IMR-90 (cell line): Measurements from ENCODE around the gene LUC7L. TPM values are rescaled to one million over a fixed set of nuclear protein-coding genes. Genes with fewer than 3 reads are reported as not detected.

Experiments
- ATAC-seq: fragments of 200-7000 bp; cut with Tn5 transposase; 2 replicates; pipeline ENCODE4 v1.9.1; 2020; ENCODE audit warnings: low read depth, mild to moderate bottlenecking, moderate library complexity
- BruUV-seq: library from RNA; stranded (reverse); fragments of 400-500 nt; replicated peaks from 2 replicates; lab custom pipeline; 2021; lab: Mats Ljungman, UMichigan
- CTCF ChIA-PET: fragments of 300-600 bp; formaldehyde crosslinking; extraction: SDS; loops from one replicate; lab custom pipeline; 2021; ENCODE audit warnings: antibody characterized with exemption; lab: Yijun Ruan, JAX
- POLR2A ChIA-PET: fragments of 300-600 bp; sonication (Branson Sonifier 250); formaldehyde crosslinking; loops from one replicate; lab custom pipeline; 2022; ENCODE audit warnings: antibody characterized with exemption; ENCODE audit not compliant: unreplicated experiment; lab: Charles Lee
- DNase-seq: peaks from one replicate; pipeline ENCODE4 v3.0.0; 2013
- H2AFZ ChIP-seq: replicated peaks from 2 replicates; pipeline ENCODE3; 2013; ENCODE audit warnings: low read length, mild to moderate bottlenecking; ENCODE audit not compliant: poor library complexity
- H2AK5ac ChIP-seq: 2 replicates; pipeline ENCODE4 v1.6.1; 2013; ENCODE audit warnings: low read depth, low read length, inconsistent platforms
- H2AK9ac ChIP-seq: replicated peaks from 2 replicates; pipeline ENCODE3; 2013; ENCODE audit warnings: mild to moderate bottlenecking, low read depth, low read length, moderate library complexity; ENCODE audit not compliant: poor library complexity
- H2BK120ac ChIP-seq: 2 replicates; pipeline ENCODE4 v1.6.1; 2013; ENCODE audit warnings: low read depth, low read length, inconsistent platforms
- H2BK15ac ChIP-seq: 3 replicates; pipeline ENCODE4 v1.6.1; 2013; ENCODE audit warnings: low read depth, low read length, inconsistent platforms
- H2BK20ac ChIP-seq: 2 replicates; pipeline ENCODE4 v1.6.1; 2013; ENCODE audit warnings: low read depth, mild to moderate bottlenecking, inconsistent platforms, low read length, moderate library complexity
- H2BK5ac ChIP-seq: 2 replicates; pipeline ENCODE4 v1.6.1; 2013; ENCODE audit warnings: mild to moderate bottlenecking, low read depth, low read length, inconsistent platforms; ENCODE audit not compliant: poor library complexity, severe bottlenecking
- H3K14ac ChIP-seq: replicated peaks from 2 replicates; pipeline ENCODE4 v1.6.1; 2013; ENCODE audit warnings: low read depth, low read length, inconsistent platforms
- H3K18ac ChIP-seq: 2 replicates; pipeline ENCODE4 v1.6.1; 2013; ENCODE audit warnings: low read depth, low read length, control low read depth
- H3K23ac ChIP-seq: 2 replicates; pipeline ENCODE4 v1.6.1; 2013; ENCODE audit warnings: low read depth, low read length, inconsistent platforms
- H3K27ac ChIP-seq: 2 replicates; pipeline ENCODE4 v1.5.1; 2013; ENCODE audit warnings: mild to moderate bottlenecking, control low read depth, low read length; ENCODE audit not compliant: insufficient read depth
- H3K27me3 ChIP-seq: 2 replicates; pipeline ENCODE4 v1.6.1; 2013; ENCODE audit warnings: low read length; ENCODE audit not compliant: control insufficient read depth, insufficient read depth
- H3K36me3 ChIP-seq: 2 replicates; pipeline ENCODE4 v1.6.1; 2013; ENCODE audit warnings: low read length, mixed read lengths; ENCODE audit not compliant: control insufficient read depth, insufficient read depth
- H3K4ac ChIP-seq: 2 replicates; pipeline ENCODE4 v1.6.1; 2013; ENCODE audit warnings: low read depth, low read length, inconsistent platforms
- H3K4me1 ChIP-seq: 2 replicates; pipeline ENCODE4 v1.6.1; 2013; ENCODE audit warnings: low read length, mixed read lengths; ENCODE audit not compliant: control insufficient read depth, insufficient read depth
- H3K4me2 ChIP-seq: 2 replicates; pipeline ENCODE4 v1.6.1; 2013; ENCODE audit warnings: low read depth, mild to moderate bottlenecking, control low read depth, low read length, moderate library complexity
- H3K4me3 ChIP-seq: 2 replicates; pipeline ENCODE4 v1.5.1; 2013; ENCODE audit warnings: low read depth, mild to moderate bottlenecking, control low read depth, low read length, moderate library complexity; ENCODE audit not compliant: insufficient read depth
- H3K56ac ChIP-seq: 2 replicates; pipeline ENCODE4 v1.6.1; 2013; ENCODE audit warnings: low read length, inconsistent platforms; ENCODE audit not compliant: insufficient read depth; ENCODE audit errors: extremely low read depth
- H3K79me1 ChIP-seq, 2 experiments: 2 replicates each; pipeline ENCODE4 v1.6.1; 2013; ENCODE audit warnings: low read length in 2 of 2, inconsistent platforms in 1 of 2, low read depth in 1 of 2
- H3K9ac ChIP-seq: 2 replicates; pipeline ENCODE4 v1.6.1; 2013; ENCODE audit warnings: low read depth, low read length, control low read depth
- H3K9me1 ChIP-seq: 2 replicates; pipeline ENCODE4 v1.6.1; 2013; ENCODE audit warnings: low read length, inconsistent platforms; ENCODE audit not compliant: insufficient read depth
- H3K9me3 ChIP-seq: 2 replicates; pipeline ENCODE4 v1.6.1; 2013; ENCODE audit warnings: low read length; ENCODE audit not compliant: control insufficient read depth, insufficient read depth
- H4K20me1 ChIP-seq: 2 replicates; pipeline ENCODE4 v1.6.1; 2013; ENCODE audit warnings: low read length, inconsistent platforms; ENCODE audit not compliant: insufficient read depth
- H4K5ac ChIP-seq: 2 replicates; pipeline ENCODE4 v1.6.1; 2013; ENCODE audit warnings: mild to moderate bottlenecking, low read depth, low read length, control low read depth
- H4K8ac ChIP-seq, 2 experiments: 2 replicates each; pipeline ENCODE4 v1.6.1; 2013; ENCODE audit warnings: low read depth in 2 of 2, low read length in 2 of 2, control low read depth in 1 of 2, inconsistent platforms in 1 of 2
- H4K91ac ChIP-seq: 2 replicates; pipeline ENCODE4 v1.6.1; 2013; ENCODE audit warnings: low read depth, low read length, inconsistent platforms; ENCODE audit not compliant: insufficient read depth
- BHLHE40 ChIP-seq: fragments of 150-350 bp; IDR thresholded peaks from 2 replicates; pipeline ENCODE4 v1.6.1; 2016; ENCODE audit warnings: mild to moderate bottlenecking, low read depth, low read length
- CEBPB ChIP-seq: IDR thresholded peaks from 2 replicates; pipeline ENCODE4 v1.6.1; 2012; ENCODE audit warnings: low read depth, low read length, improper control_type of control experiment
- CHD1 ChIP-seq: IDR thresholded peaks from 2 replicates; pipeline ENCODE4 v1.6.1; 2012; ENCODE audit warnings: low read depth, low read length, improper control_type of control experiment
- CTCF ChIP-seq: conservative IDR thresholded peaks from 2 replicates; pipeline ENCODE4 v1.5.1; 2012; ENCODE audit warnings: mild to moderate bottlenecking, low read depth, low read length, improper control_type of control experiment
- ELK1 ChIP-seq: fragments of 150-350 bp; IDR thresholded peaks from 2 replicates; pipeline ENCODE4 v1.6.1; 2016; ENCODE audit warnings: low read depth, mild to moderate bottlenecking, low read length, moderate library complexity, borderline replicate concordance
- FOS ChIP-seq: fragments of 150-350 bp; IDR thresholded peaks from 2 replicates; pipeline ENCODE4 v1.6.1; 2016; ENCODE audit warnings: low read depth, low read length
- MXI1 ChIP-seq: IDR thresholded peaks from 2 replicates; pipeline ENCODE4 v1.6.1; 2012; ENCODE audit warnings: low read depth, mild to moderate bottlenecking, low read length, moderate library complexity, borderline replicate concordance
- NFE2L2 ChIP-seq: fragments of 150-350 bp; IDR thresholded peaks from 2 replicates; pipeline ENCODE4 v1.6.1; 2016; ENCODE audit warnings: low read depth, mild to moderate bottlenecking, low read length
- POLR2A ChIP-seq: IDR thresholded peaks from 2 replicates; pipeline ENCODE4 v1.6.1; 2012; ENCODE audit warnings: mild to moderate bottlenecking, low read depth, low read length
- RAD21 ChIP-seq: IDR thresholded peaks from 2 replicates; pipeline ENCODE4 v1.6.1; 2012; ENCODE audit warnings: low read length, improper control_type of control experiment
- RCOR1 ChIP-seq: IDR thresholded peaks from 2 replicates; pipeline ENCODE4 v1.6.1; 2012; ENCODE audit warnings: mild to moderate bottlenecking, low read length, improper control_type of control experiment; ENCODE audit not compliant: insufficient replicate concordance
- RFX5 ChIP-seq: IDR thresholded peaks from 2 replicates; pipeline ENCODE4 v1.8.0; 2012; ENCODE audit warnings: low read depth, mild to moderate bottlenecking, low read length, moderate library complexity
- SMC3 ChIP-seq: fragments of 150-350 bp; IDR thresholded peaks from 2 replicates; pipeline ENCODE4 v1.6.1; 2016; ENCODE audit warnings: low read depth, mild to moderate bottlenecking, antibody characterized with exemption, low read length, moderate library complexity
- USF2 ChIP-seq: fragments of 150-350 bp; IDR thresholded peaks from 2 replicates; pipeline ENCODE4 v1.6.1; 2017; ENCODE audit warnings: mild to moderate bottlenecking, antibody characterized with exemption, low read length, low read depth
- WGBS, 2 experiments: methylation state at CpG; one replicate each; pipeline versions ENCODE4 v1.1.5 to v1.1.7; 2013; ENCODE audit warnings: missing lambda C conversion rate in 2 of 2; ENCODE audit not compliant: insufficient read length in 1 of 2; ENCODE audit errors: extremely low coverage in 2 of 2; 5-methylcytosine and 5-hydroxymethylcytosine counted together
- dilution Hi-C: fragments of 300-500 bp; cut with HindIII; formaldehyde crosslinking; loops from one replicate; pipeline ENCODE4 v1.14.3; 2018; ENCODE audit warnings: low sequenced_read_pairs; ENCODE audit not compliant: unreplicated experiment
- in situ Hi-C: fragments of 300-500 bp; cut with MboI; formaldehyde crosslinking; loops from 3 replicates; pipeline ENCODE4 v1.14.3; 2019; ENCODE audit warnings: low sequenced_read_pairs, inconsistent platforms, mixed read lengths
- intact Hi-C: fragments of 100-400 bp; cut with micrococcal nuclease; formaldehyde crosslinking; loops from 2 replicates; pipeline ENCODE4 v1.10.0; 2022
- polyA plus RNA-seq, 3 experiments: library from polyadenylated mRNA; depleted of rRNA; stranded (reverse); fragments of >200 nt; gene quantifications; 2 replicates each; pipeline ENCODE4 v1.2.3, GENCODE V29; 2012; ENCODE audit warnings: low replicate concordance in 1 of 3
- total RNA-seq: library from RNA; depleted of rRNA; stranded (reverse); fragments of >200 nt; gene quantifications from 2 replicates; pipeline ENCODE4 v1.2.3, GENCODE V29; 2012

Gene LUC7L
- total and polyA plus RNA-seq, 2 of the 4 experiments (the other 2 are of a cell fraction) = 21.5 to 55.6 TPM

GRCh38 chr16:155031-155398, 74.2 kb downstream of the LUC7L start:
- in situ Hi-C loops (no loop called here), intact Hi-C loops (no loop called here), dilution Hi-C loops (no loop called here)
- TF ChIP-seq RAD21 = no peak
- no peak for TF ChIP-seq BHLHE40
- TF ChIP-seq RFX5 = no peak
- TF ChIP-seq NFE2L2 = no peak
- TF ChIP-seq CTCF = no peak
- no peak for TF ChIP-seq POLR2A
- TF ChIP-seq FOS = no peak
- no peak for TF ChIP-seq CEBPB
- no peak for TF ChIP-seq MXI1
- TF ChIP-seq USF2 = no peak
- no peak for TF ChIP-seq ELK1
- TF ChIP-seq RCOR1 = no peak
- TF ChIP-seq CHD1 = no peak
- TF ChIP-seq SMC3 = no peak
- peaks cover 22% of the 10 kb centered on the region for H3K27me3 ChIP-seq
- peak overlapping the region; percentile 22; the same call in 1 of the 2 replicates for H3K4me3 ChIP-seq
- no peak overlapping the region for H3K14ac ChIP-seq
- peak overlapping the region; percentile 87 for H2AFZ ChIP-seq
- no peak overlapping the region for H2BK20ac ChIP-seq
- H3K9me1 ChIP-seq = no peaks in the 10 kb centered on the region
- no CpG with 5 or more reads among the region's 7 CpGs for WGBS, 2 experiments
- no peaks in the 10 kb centered on the region for H3K4me1 ChIP-seq
- H4K5ac ChIP-seq = no peak overlapping the region
- no peaks in the 10 kb centered on the region for H4K20me1 ChIP-seq
- H2BK15ac ChIP-seq = no peak overlapping the region
- POLR2A ChIA-PET = interaction anchor here (0.6 kb wide), 1 partner anchor 89 kb away, joined by 8 read pairs; no protein-coding TSS in a partner anchor
- H3K56ac ChIP-seq = no peak overlapping the region
- no TSS peak for BruUV-seq
- CTCF ChIA-PET = no interaction called here
- H3K9ac ChIP-seq = peak overlapping the region; percentile 28; the same call in 1 of the 2 replicates
- no peak overlapping the region for H2AK5ac ChIP-seq
- H2AK9ac ChIP-seq = no peak overlapping the region
- no peaks in the 10 kb centered on the region for H3K79me1 ChIP-seq
- H3K4ac ChIP-seq = no peak overlapping the region
- H2BK5ac ChIP-seq = no peak overlapping the region
- peak overlapping the region; percentile 56; the same call in 1 of the 2 replicates for H3K23ac ChIP-seq
- no peaks in the 10 kb centered on the region for H3K36me3 ChIP-seq
- H3K27ac ChIP-seq = no peak overlapping the region
- peak overlapping the region; percentile 80 for H3K4me2 ChIP-seq
- H3K9me3 ChIP-seq = no peaks in the 10 kb centered on the region
- no peak overlapping the region for H3K18ac ChIP-seq
- no peak overlapping the region for H2BK120ac ChIP-seq
- no peak overlapping the region for H4K91ac ChIP-seq
- ATAC-seq = no peak
- no peak overlapping the region for H4K8ac ChIP-seq
- DNase-seq = no peak
